Measurements from ENCODE around the gene ADAM22.

ADAM22 gene

GRCh38 chr7:88218429-88218745 is 284.3 kb downstream of the ADAM22 start:
- peak; percentile 5 for DNase-seq (ENCODE audit: low spot score)
- no peak for TF ChIP-seq CTCF (IDR thresholded peaks at IDR 0.05; ENCODE audit: extremely low read depth, missing control alignments)

GRCh38 chr7:88218836-88219605 is 285.0 kb downstream of the ADAM22 start:
- peak; percentile 60 for DNase-seq (ENCODE audit: low spot score)
- no peak for TF ChIP-seq CTCF (IDR thresholded peaks at IDR 0.05; ENCODE audit: extremely low read depth, missing control alignments)

- peak; percentile 89 for DNase-seq (ENCODE audit: low spot score)
- TF ChIP-seq CTCF (IDR thresholded peaks at IDR 0.05; ENCODE audit: extremely low read depth, missing control alignments): peak; percentile 32
Measured at GRCh38 chr7:88219781-88220747, 286.0 kb downstream of the ADAM22 start, which contains the start of gene SRI. TSS of gene SRI (minus strand) at chr7:88220038. CDS start at chr7:88220026, 12 bp downstream.

- no peak for TF ChIP-seq CTCF (IDR thresholded peaks at IDR 0.05; ENCODE audit: extremely low read depth, missing control alignments)
- no peak for DNase-seq (ENCODE audit: low spot score)
Measured at GRCh38 chr7:88223265-88223664, 289.2 kb downstream of the ADAM22 start.

GRCh38 chr7:88224601-88225275 is 290.7 kb downstream of the ADAM22 start:
- no peak for DNase-seq (ENCODE audit: low spot score)
- TF ChIP-seq CTCF (IDR thresholded peaks at IDR 0.05; ENCODE audit: extremely low read depth, missing control alignments): no peak

- no peak for TF ChIP-seq CTCF (IDR thresholded peaks at IDR 0.05; ENCODE audit: extremely low read depth, missing control alignments)
- DNase-seq (ENCODE audit: low spot score): no peak
Measured at GRCh38 chr7:88226201-88226600, 292.1 kb downstream of the ADAM22 start.
